SIG-M5 treated with dmso at 0.1 percent for 504 hours (cell line): ENCODE results near the gene TMEM272.
"Not testable (repeated sequence)": the region's sequence is repeated elsewhere in the genome, so short reads cannot be mapped to it uniquely, and the experiment has no call there.

Experiments
- DNase-seq: peaks from one replicate; lab custom pipeline; 2025; ENCODE audit not compliant: unreplicated experiment; lab: John Stamatoyannopoulos, UW

Gene TMEM272

GRCh38 chr13:51825681-51826254 is 19.2 kb downstream of the TMEM272 start:
- no peak for DNase-seq

GRCh38 chr13:51825165-51825592 is 19.8 kb downstream of the TMEM272 start:
- DNase-seq: peak; percentile 99

GRCh38 chr13:51824712-51825111 is 20.3 kb downstream of the TMEM272 start:
- DNase-seq: not testable (repeated sequence)

- no peak for DNase-seq
These were observed 21.1 kb downstream of the TMEM272 start for GRCh38 chr13:51823863-51824262.

- peak; percentile 15 for DNase-seq
These were observed 21.6 kb downstream of the TMEM272 start for GRCh38 chr13:51823359-51823758.

- DNase-seq: no peak
These were observed 22.7 kb downstream of the TMEM272 start for GRCh38 chr13:51822106-51822815.

GRCh38 chr13:51821606-51822005 is 23.4 kb downstream of the TMEM272 start:
- DNase-seq: peak; percentile 13

- DNase-seq: no peak
These were observed 24.9 kb downstream of the TMEM272 start for GRCh38 chr13:51820016-51820597.

- no peak for DNase-seq
These were observed 25.4 kb downstream of the TMEM272 start for GRCh38 chr13:51819544-51819943.

GRCh38 chr13:51818781-51819511 is 26.0 kb downstream of the TMEM272 start:
- DNase-seq: no peak

GRCh38 chr13:51818276-51818675 is 26.7 kb downstream of the TMEM272 start:
- DNase-seq: no peak

- DNase-seq: no peak
These were observed 27.3 kb downstream of the TMEM272 start for GRCh38 chr13:51817717-51818116.

GRCh38 chr13:51816604-51817249 is 28.2 kb downstream of the TMEM272 start:
- DNase-seq: no peak

- no peak for DNase-seq
These were observed 29.1 kb downstream of the TMEM272 start for GRCh38 chr13:51815848-51816247.

- peak; percentile 76 for DNase-seq
These were observed 29.9 kb downstream of the TMEM272 start for GRCh38 chr13:51814825-51815650.

GRCh38 chr13:51814071-51814470 is 30.9 kb downstream of the TMEM272 start:
- no peak for DNase-seq

- no peak for DNase-seq
These were observed 33.0 kb downstream of the TMEM272 start for GRCh38 chr13:51811920-51812451.

- no peak for DNase-seq
These were observed 33.9 kb downstream of the TMEM272 start for GRCh38 chr13:51811046-51811445.

GRCh38 chr13:51808811-51809210 is 36.2 kb downstream of the TMEM272 start:
- no peak for DNase-seq

GRCh38 chr13:51807041-51807440 is 37.9 kb downstream of the TMEM272 start:
- no peak for DNase-seq
